HCT116 (cell line): ENCODE data around the gene ARHGAP31. TPM values are rescaled to one million over a fixed set of nuclear protein-coding genes. Genes with fewer than 3 reads are reported as not detected.
"Not testable (repeated sequence)": the region's sequence is repeated elsewhere in the genome, so short reads cannot be mapped to it uniquely, and the experiment has no call there.

Source experiments
- ATAC-seq: fragments of 200-7000 bp; cut with Tn5 transposase; 2 replicates; pipeline ENCODE4 v1.9.1; 2020; ENCODE audit warnings: mild to moderate bottlenecking, moderate library complexity
- BruUV-seq: library from RNA; stranded (reverse); fragments of 400-500 nt; replicated peaks from 2 replicates; lab custom pipeline; 2021; lab: Mats Ljungman, UMichigan
- CTCF ChIA-PET: fragments of 300-600 bp; sonication (Branson Sonifier 250); formaldehyde crosslinking; loops from one replicate; lab custom pipeline; 2021; ENCODE audit warnings: antibody characterized with exemption; lab: Charles Lee
- POLR2A ChIA-PET: fragments of 300-600, 350-600 bp; sonication (Branson Sonifier 250); formaldehyde crosslinking; loops from one replicate; lab custom pipeline; 2021; ENCODE audit warnings: antibody characterized with exemption; lab: Charles Lee
- RAD21 ChIA-PET, 2 experiments: fragments of 300-600 bp; sonication (Branson Sonifier 250); formaldehyde crosslinking; loops; one replicate each; lab custom pipeline; 2023; ENCODE audit warnings: low total read pairs in 2 of 2; ENCODE audit not compliant: uncharacterized antibody in 2 of 2, unreplicated experiment in 2 of 2, low non-redundant PET in 1 of 2; lab: Charles Lee
- DNase-seq: peaks from one replicate; pipeline ENCODE4 v3.0.0-alpha.2; 2010; ENCODE audit warnings: low read depth, low spot score
- H2AFZ ChIP-seq: fragments of 200-600 bp; shearing (Covaris generic), sonication (generic); 2 replicates; pipeline ENCODE4 v1.6.1; 2017; ENCODE audit warnings: low read depth, mixed run types, mixed read lengths, antibody characterized with exemption, low read length; ENCODE audit not compliant: poor library complexity, severe bottlenecking
- H3K27ac ChIP-seq: 2 replicates; pipeline ENCODE4 v1.5.1; 2012; ENCODE audit warnings: low read depth, low read length
- H3K27me3 ChIP-seq: fragments of 200-600 bp; sonication (generic); 2 replicates; pipeline ENCODE4 v1.6.1; 2016; ENCODE audit warnings: mixed run types, low read length, mixed read lengths; ENCODE audit not compliant: insufficient read depth
- H3K36me3 ChIP-seq, 2 experiments: fragments of 200-500 bp in 1 of 2; fragments of 200-600 bp in 1 of 2; sonication (Bioruptor generic) in 1 of 2; sonication (generic) in 1 of 2; 2 replicates each; pipeline versions ENCODE4 v1.5.1 to v1.6.1; 2014 to 2016; ENCODE audit warnings: low read length in 2 of 2, inconsistent platforms in 1 of 2, mixed read lengths in 1 of 2, mixed run types in 1 of 2; ENCODE audit not compliant: insufficient read depth in 2 of 2, control insufficient read depth in 1 of 2
- H3K4me1 ChIP-seq, 2 experiments: fragments of 200-600 bp in 1 of 2; sonication (generic) in 1 of 2; 2 replicates each; pipeline versions ENCODE4 v1.5.1 to v1.6.1; 2012 to 2017; ENCODE audit warnings: low read length in 2 of 2, inconsistent platforms in 1 of 2, mild to moderate bottlenecking in 1 of 2, mixed read lengths in 1 of 2, mixed run types in 1 of 2, moderate library complexity in 1 of 2; ENCODE audit not compliant: insufficient read depth in 2 of 2, control insufficient read depth in 1 of 2
- H3K4me2 ChIP-seq: fragments of 200-600 bp; sonication (generic); 2 replicates; pipeline ENCODE4 v1.6.1; 2017; ENCODE audit warnings: mixed run types, low read length, mixed read lengths
- H3K4me3 ChIP-seq, 2 experiments: fragments of 200-600 bp in 1 of 2; sonication (generic) in 1 of 2; replicated peaks in 1 of 2; 2 replicates each; pipeline ENCODE4 v1.5.1; 2011 to 2016; ENCODE audit warnings: low read length in 2 of 2, control low read depth in 1 of 2, low read depth in 1 of 2, mild to moderate bottlenecking in 1 of 2, mixed read lengths in 1 of 2, mixed run types in 1 of 2
- H3K79me2 ChIP-seq: fragments of 200-600 bp; sonication (generic); 2 replicates; pipeline ENCODE4 v1.6.1; 2017; ENCODE audit warnings: mild to moderate bottlenecking, mixed run types, low read length, moderate library complexity, mixed read lengths; ENCODE audit not compliant: insufficient read depth
- H3K9ac ChIP-seq: fragments of 200-600 bp; sonication (generic); 2 replicates; pipeline ENCODE4 v1.6.1; 2016; ENCODE audit warnings: low read length, mixed read lengths
- H3K9me2 ChIP-seq: fragments of 200-600 bp; sonication (generic), shearing (Covaris generic); 2 replicates; pipeline ENCODE4 v1.6.1; 2017; ENCODE audit warnings: mixed run types, mild to moderate bottlenecking, moderate library complexity; ENCODE audit not compliant: insufficient read depth
- H3K9me3 ChIP-seq, 2 experiments: fragments of 200-500 bp in 1 of 2; fragments of 200-600 bp in 1 of 2; sonication (Bioruptor generic) in 1 of 2; sonication (generic) in 1 of 2; 2 replicates each; pipeline ENCODE4 v1.6.1; 2014 to 2017; ENCODE audit warnings: low read length in 2 of 2, mixed read lengths in 2 of 2, inconsistent platforms in 1 of 2, low read depth in 1 of 2, mild to moderate bottlenecking in 1 of 2, mixed run types in 1 of 2, moderate library complexity in 1 of 2; ENCODE audit not compliant: control insufficient read depth in 1 of 2, insufficient read depth in 1 of 2
- H4K20me1 ChIP-seq: fragments of 200-600 bp; sonication (generic), shearing (Covaris generic); 2 replicates; pipeline ENCODE4 v1.6.1; 2017; ENCODE audit warnings: mixed run types, mild to moderate bottlenecking, moderate library complexity; ENCODE audit not compliant: insufficient read depth
- ATF3 ChIP-seq: IDR thresholded peaks from 2 replicates; pipeline ENCODE4 v1.6.1; 2012
- CTCF ChIP-seq, 3 experiments: fragments of 200-600 bp in 1 of 3; sonication (generic) in 1 of 3; IDR thresholded peaks in 2 of 3; conservative IDR thresholded peaks in 1 of 3; 2 replicates each; pipeline ENCODE4 v1.5.1; 2012 to 2017; ENCODE audit warnings: low read depth in 2 of 3, low read length in 2 of 3, antibody characterized with exemption in 1 of 3, borderline replicate concordance in 1 of 3, control low read depth in 1 of 3, mild to moderate bottlenecking in 1 of 3, mixed read lengths in 1 of 3, mixed run types in 1 of 3, moderate library complexity in 1 of 3; ENCODE audit not compliant: insufficient read depth in 1 of 3
- EGR1 ChIP-seq: IDR thresholded peaks from 2 replicates; pipeline ENCODE4 v1.6.1; 2012; ENCODE audit warnings: low read depth
- MAX ChIP-seq: IDR thresholded peaks from 2 replicates; pipeline ENCODE4 v1.6.1; 2012
- RAD21 ChIP-seq: IDR thresholded peaks from 2 replicates; pipeline ENCODE4 v1.6.1; 2012; ENCODE audit warnings: low read depth, mild to moderate bottlenecking
- REST ChIP-seq: IDR thresholded peaks from 2 replicates; pipeline ENCODE4 v1.6.1; 2012; ENCODE audit warnings: low read depth
- SP1 ChIP-seq: IDR thresholded peaks from 2 replicates; pipeline ENCODE4 v1.6.1; 2012; ENCODE audit warnings: low read depth
- intact Hi-C: fragments of 100-400 bp; cut with micrococcal nuclease; formaldehyde crosslinking; loops from 2 replicates; pipeline ENCODE4 v1.10.0; 2022
- total RNA-seq: library from RNA; stranded (reverse); gene quantifications from one replicate; pipeline ENCODE4 v1.2.1, GENCODE V29; 2021; ENCODE audit not compliant: unreplicated experiment

ARHGAP31 gene
- total RNA-seq, 1 experiment from 2014 or later: 0.93 TPM

- POLR2A ChIA-PET, DNase-seq, H3K4me2 ChIP-seq, CTCF ChIA-PET, H3K9me2 ChIP-seq, H3K79me2 ChIP-seq, H3K9me3 ChIP-seq, RAD21 ChIA-PET, BruUV-seq, intact Hi-C loops, H3K36me3 ChIP-seq, H3K9ac ChIP-seq, H2AFZ ChIP-seq, H3K4me3 ChIP-seq, ATAC-seq, H3K27ac ChIP-seq, H3K27me3 ChIP-seq, H4K20me1 ChIP-seq: not testable (repeated sequence)
- peaks cover 15 to 20% of the 10 kb centered on the region in 2 experiments; a peak in 3 of 4 replicates for H3K4me1 ChIP-seq
Measured at GRCh38 chr3:119320785-119321184, 26.6 kb downstream of the ARHGAP31 start.

GRCh38 chr3:119322021-119322834 is 28.0 kb downstream of the ARHGAP31 start:
- H3K4me1 ChIP-seq: peaks cover 15 to 20% of the 10 kb centered on the region in 2 experiments; a peak in 3 of 4 replicates
- ChIA-PET RAD21 (no interaction called here), POLR2A (interaction anchor here (0.7 to 1.4 kb wide), 5 partner anchors 19 to 147 kb away, joined by 3 to 4 read pairs (median 3); partner anchors contain the start of gene TMEM39A), CTCF (no interaction called here)
- no peak for TF ChIP-seq REST
- peak in 1 of 3 experiments; percentile 8; a peak in 2 of 6 replicates for TF ChIP-seq CTCF (IDR thresholded peaks at IDR 0.05 in 2 of 3, conservative IDR thresholded peaks at IDR 0.05 in 1 of 3; ENCODE audit: borderline replicate concordance in 1 of 3, insufficient read depth in 1 of 3, low read depth in 2 of 3, low read length in 2 of 3)
- TF ChIP-seq EGR1: peak; percentile 84
- no peak for TF ChIP-seq MAX
- no peak for TF ChIP-seq RAD21
- no peak for TF ChIP-seq SP1
- TF ChIP-seq ATF3: no peak
- H3K79me2 ChIP-seq: no peaks in the 10 kb centered on the region
- peak; percentile 76 for ATAC-seq
- no peak for DNase-seq
- peak overlapping the region; percentile 81 for H3K27ac ChIP-seq
- TSS peak; percentile 80 for BruUV-seq
- no peaks in the 10 kb centered on the region for H3K27me3 ChIP-seq
- H3K9me3 ChIP-seq: no peaks in the 10 kb centered on the region
- H4K20me1 ChIP-seq: no peaks in the 10 kb centered on the region
- peak overlapping the region; percentile 80 for H3K9ac ChIP-seq
- H3K9me2 ChIP-seq: no peaks in the 10 kb centered on the region
- intact Hi-C loops: no loop called here
- H3K4me3 ChIP-seq: peak overlapping the region; percentile 58 to 73
- peak overlapping the region; percentile 97 for H3K4me2 ChIP-seq
- no peaks in the 10 kb centered on the region for H3K36me3 ChIP-seq
- H2AFZ ChIP-seq: peak overlapping the region; percentile 84
